CD14-positive monocyte (primary cell): Measurements from ENCODE around the gene ACVR1B. TPM values are rescaled to one million over a fixed set of nuclear protein-coding genes. Genes with fewer than 3 reads are reported as not detected.

Source experiments
- DNase-seq, 3 donors: peaks; one replicate each; pipeline ENCODE4 v3.0.0-alpha.2; 2011 to 2022
- H2AFZ ChIP-seq: 2 replicates; pipeline ENCODE4 v1.6.0; 2012; ENCODE audit warnings: mild to moderate bottlenecking, low read depth, low read length, inconsistent platforms; ENCODE audit not compliant: insufficient read depth, poor library complexity, severe bottlenecking
- H3K27ac ChIP-seq, 2 donors: 1 replicate in 1 of 2; 2 replicates in 1 of 2; pipeline ENCODE4 v1.5.1; 2012 to 2013; ENCODE audit warnings: low read length in 2 of 2, control low read depth in 1 of 2, inconsistent platforms in 1 of 2, low read depth in 1 of 2, mild to moderate bottlenecking in 1 of 2
- H3K27me3 ChIP-seq, 2 donors: one replicate each; pipeline versions ENCODE4 v1.6.0 to v1.6.1; 2011 to 2013; ENCODE audit warnings: low read length in 2 of 2; ENCODE audit not compliant: control insufficient read depth in 2 of 2, insufficient read depth in 2 of 2
- H3K36me3 ChIP-seq, 2 donors: replicated peaks in 1 of 2; 1 replicate in 1 of 2; 2 replicates in 1 of 2; pipeline versions ENCODE4 v1.5.1 to v1.6.1; 2012 to 2013; ENCODE audit warnings: low read length in 2 of 2, control low read depth in 1 of 2, inconsistent platforms in 1 of 2, mild to moderate bottlenecking in 1 of 2; ENCODE audit not compliant: insufficient read depth in 2 of 2, control insufficient read depth in 1 of 2
- H3K4me1 ChIP-seq, 2 donors: 1 replicate in 1 of 2; 2 replicates in 1 of 2; pipeline versions ENCODE4 v1.5.1 to v1.6.1; 2012 to 2013; ENCODE audit warnings: low read length in 2 of 2, control low read depth in 1 of 2, inconsistent platforms in 1 of 2, mild to moderate bottlenecking in 1 of 2, moderate library complexity in 1 of 2; ENCODE audit not compliant: insufficient read depth in 2 of 2, control insufficient read depth in 1 of 2
- H3K4me2 ChIP-seq: replicated peaks from 2 replicates; pipeline ENCODE3; 2012; ENCODE audit warnings: low read length, moderate library complexity, mild to moderate bottlenecking; ENCODE audit not compliant: poor library complexity, severe bottlenecking; ENCODE audit errors: extremely low read depth
- H3K4me3 ChIP-seq, 3 experiments: fragments of 200-600 bp in 1 of 3; sonication (generic) in 1 of 3; replicated peaks in 1 of 3; 1 replicate in 2 of 3; 2 replicates in 1 of 3; pipeline ENCODE4 v1.5.1; 2011 to 2013; ENCODE audit warnings: low read length in 3 of 3, mild to moderate bottlenecking in 3 of 3, control low read depth in 2 of 3, low read depth in 2 of 3, inconsistent platforms in 1 of 3, moderate library complexity in 1 of 3
- H3K79me2 ChIP-seq: 2 replicates; pipeline ENCODE4 v1.6.0; 2012; ENCODE audit warnings: mild to moderate bottlenecking, control low read depth, inconsistent platforms, low read length, moderate library complexity; ENCODE audit not compliant: insufficient read depth
- H3K9ac ChIP-seq: 2 replicates; pipeline ENCODE4 v1.6.0; 2017; ENCODE audit warnings: low read length, mild to moderate bottlenecking; ENCODE audit not compliant: insufficient read depth, poor library complexity, severe bottlenecking
- H3K9me3 ChIP-seq, 2 donors: replicated peaks in 1 of 2; 1 replicate in 1 of 2; 2 replicates in 1 of 2; pipeline versions ENCODE4 v1.5.1 to v1.6.1; 2012 to 2013; ENCODE audit warnings: low read length in 2 of 2, control low read depth in 1 of 2; ENCODE audit not compliant: control insufficient read depth in 1 of 2, insufficient read depth in 1 of 2
- H4K20me1 ChIP-seq: 2 replicates; pipeline ENCODE4 v1.6.0; 2012; ENCODE audit warnings: mild to moderate bottlenecking, low read length, control low read depth, moderate library complexity; ENCODE audit not compliant: insufficient read depth
- H3K27ac Mint-ChIP-seq, 7 donors: one replicate each; pipeline ENCODE4 v1.8.0; 2020; ENCODE audit warnings: mild to moderate bottlenecking in 7 of 7, mixed read lengths in 7 of 7, moderate library complexity in 6 of 7, inconsistent platforms in 2 of 7
- H3K27me3 Mint-ChIP-seq, 3 donors: one replicate each; pipeline ENCODE4 v1.8.0; 2021 to 2022; ENCODE audit warnings: low read depth in 3 of 3, mild to moderate bottlenecking in 3 of 3, mixed read lengths in 3 of 3, moderate library complexity in 3 of 3, inconsistent platforms in 1 of 3
- H3K36me3 Mint-ChIP-seq, 2 donors: one replicate each; pipeline ENCODE4 v1.8.0; 2020; ENCODE audit warnings: mixed read lengths in 2 of 2, inconsistent platforms in 1 of 2, mild to moderate bottlenecking in 1 of 2
- H3K4me1 Mint-ChIP-seq: one replicate; pipeline ENCODE4 v1.8.0; 2020; ENCODE audit warnings: mild to moderate bottlenecking, mixed read lengths
- H3K4me3 Mint-ChIP-seq, 2 donors: one replicate each; pipeline ENCODE4 v1.8.0; 2020; ENCODE audit warnings: mild to moderate bottlenecking in 2 of 2, mixed read lengths in 2 of 2, moderate library complexity in 1 of 2
- H3K9me3 Mint-ChIP-seq, 7 donors: one replicate each; pipeline ENCODE4 v1.8.0; 2020 to 2022; ENCODE audit warnings: mixed read lengths in 7 of 7, mild to moderate bottlenecking in 6 of 7, moderate library complexity in 6 of 7, inconsistent platforms in 2 of 7
- CTCF ChIP-seq: fragments of 200-600 bp; IDR thresholded peaks from one replicate; pipeline ENCODE4 v1.8.0; 2022; ENCODE audit warnings: antibody characterized with exemption, mild to moderate bottlenecking
- WGBS: methylation state at CpG from one replicate; pipeline ENCODE4 v1.1.5; 2013; ENCODE audit warnings: missing lambda C conversion rate; ENCODE audit not compliant: insufficient coverage; 5-methylcytosine and 5-hydroxymethylcytosine counted together
- intact Hi-C, 2 donors: fragments of 100-400 bp; cut with micrococcal nuclease; formaldehyde crosslinking; loops; one replicate each; pipeline versions ENCODE4 v1.15.0 to v1.15.1; 2023
- polyA plus RNA-seq, 3 donors: library from polyadenylated mRNA; depleted of rRNA in 1 of 3; unstranded in 2 of 3; stranded (reverse) in 1 of 3; fragments of 300-500 nt in 2 of 3; fragments of >200 nt in 1 of 3; fragmentation: Illumina TruSeq in 2 of 3; gene quantifications; 1 replicate in 2 of 3; 2 replicates in 1 of 3; pipeline ENCODE4 v1.2.3, GENCODE V29; 2012 to 2021

The ACVR1B gene
- polyA plus RNA-seq, 3 donors = 1.8 to 18.5 (median 3.9) TPM

- peak overlapping the region; percentile 70 for H3K4me2 ChIP-seq
- Mint-ChIP-seq H3K9me3 (peaks cover 0 to 8% (median 0%) of the 10 kb centered on the region in 7 donors), H3K27ac (no peak overlapping the region), H3K4me3 (peak overlapping the region; percentile 45 to 78), H3K4me1 (peaks cover 58% of the 10 kb centered on the region), H3K36me3 (peaks cover 6 to 16% of the 10 kb centered on the region in 2 donors), H3K27me3 (peaks cover 17 to 27% (median 25%) of the 10 kb centered on the region in 3 donors)
- peaks cover 10 to 22% of the 10 kb centered on the region in 2 donors for H3K27me3 ChIP-seq
- whole genome bisulfite sequencing = 95% methylated on average over 7 of the region's 7 CpGs
- H3K4me3 ChIP-seq = peak overlapping the region in 1 of 3 experiments; percentile 65
- peak overlapping the region; percentile 67 for H2AFZ ChIP-seq
- peaks cover 50 to 61% of the 10 kb centered on the region in 2 donors for H3K4me1 ChIP-seq
- no peaks in the 10 kb centered on the region for H4K20me1 ChIP-seq
- TF ChIP-seq CTCF = no peak
- no peaks in the 10 kb centered on the region for H3K36me3 ChIP-seq
- peak overlapping the region; percentile 42 for H3K9ac ChIP-seq
- no peak for DNase-seq
- no peaks in the 10 kb centered on the region for H3K79me2 ChIP-seq
- no peak overlapping the region for H3K27ac ChIP-seq
- intact Hi-C loops = no loop called here
- H3K9me3 ChIP-seq = no peaks in the 10 kb centered on the region
These were observed 43.6 kb upstream of the ACVR1B start for GRCh38 chr12:51907856-51908425.

- Histone ChIP-seq H3K9me3 (no peaks in the 10 kb centered on the region), H3K27me3 (peaks cover 10 to 22% of the 10 kb centered on the region in 2 donors), H3K4me1 (peaks cover 58 to 71% of the 10 kb centered on the region in 2 donors), H3K27ac (no peak overlapping the region), H3K36me3 (no peaks in the 10 kb centered on the region), H3K9ac (no peak overlapping the region), H3K4me3 (no peak overlapping the region), H3K4me2 (no peak overlapping the region), H4K20me1 (no peaks in the 10 kb centered on the region), H2AFZ (no peak overlapping the region), H3K79me2 (peaks cover 5% of the 10 kb centered on the region)
- DNase-seq = no peak
- TF ChIP-seq CTCF = no peak
- H3K36me3 Mint-ChIP-seq = peaks cover 6 to 19% of the 10 kb centered on the region in 2 donors
- peaks cover 17 to 28% (median 23%) of the 10 kb centered on the region in 3 donors for H3K27me3 Mint-ChIP-seq
- H3K9me3 Mint-ChIP-seq = peaks cover 0 to 8% (median 0%) of the 10 kb centered on the region in 7 donors
- peaks cover 62% of the 10 kb centered on the region for H3K4me1 Mint-ChIP-seq
- no peak overlapping the region for H3K27ac Mint-ChIP-seq
- WGBS = 98% methylated on average over 7 of the region's 9 CpGs
- H3K4me3 Mint-ChIP-seq = peak overlapping the region in 1 of 2 donors; percentile 35
- intact Hi-C loops = no loop called here
These were observed 42.5 kb upstream of the ACVR1B start for GRCh38 chr12:51908876-51909592.
